Astrocyte (in vitro differentiated cells and primary cell): Measurements from ENCODE around the gene VGLL3. TPM values are rescaled to one million over a fixed set of nuclear protein-coding genes. Genes with fewer than 3 reads are reported as not detected.

Source experiments
- DNase-seq: peaks from one replicate; pipeline ENCODE4 v3.0.0-alpha.2; 2010; ENCODE audit warnings: low read depth
- FAIRE-seq: peaks from 2 replicates; lab custom pipeline; 2011; peaks lifted over from hg19 to GRCh38; lab: Jason Lieb, UNC
- H2AFZ ChIP-seq: 2 replicates; pipeline ENCODE4 v1.6.0; 2012; ENCODE audit warnings: low read depth, low read length, inconsistent platforms
- H3K27ac ChIP-seq: 2 replicates; pipeline ENCODE4 v1.5.1; 2011; ENCODE audit warnings: low read depth, low read length, inconsistent platforms
- H3K27me3 ChIP-seq: 2 replicates; pipeline ENCODE4 v1.6.0; 2011; ENCODE audit warnings: low read length, inconsistent platforms; ENCODE audit not compliant: insufficient read depth
- H3K36me3 ChIP-seq: 2 replicates; pipeline ENCODE4 v1.5.1; 2011; ENCODE audit warnings: low read length, inconsistent platforms; ENCODE audit not compliant: insufficient read depth
- H3K4me1 ChIP-seq: 2 replicates; pipeline ENCODE4 v1.5.1; 2011; ENCODE audit warnings: low read length, inconsistent platforms; ENCODE audit not compliant: insufficient read depth
- H3K4me2 ChIP-seq: 2 replicates; pipeline ENCODE4 v1.6.0; 2012; ENCODE audit warnings: low read length, inconsistent platforms
- H3K4me3 ChIP-seq: 2 replicates; pipeline ENCODE4 v1.5.1; 2011; ENCODE audit warnings: low read depth, mild to moderate bottlenecking, low read length, inconsistent platforms; ENCODE audit not compliant: insufficient read depth
- H3K79me2 ChIP-seq: 2 replicates; pipeline ENCODE4 v1.6.0; 2012; ENCODE audit warnings: mild to moderate bottlenecking, low read length, inconsistent platforms; ENCODE audit not compliant: insufficient read depth
- H3K9ac ChIP-seq: 2 replicates; pipeline ENCODE4 v1.6.0; 2012; ENCODE audit warnings: mild to moderate bottlenecking, low read length, inconsistent platforms
- H3K9me3 ChIP-seq: 2 replicates; pipeline ENCODE4 v1.5.1; 2012; ENCODE audit warnings: low read depth, mild to moderate bottlenecking, low read length, inconsistent platforms; ENCODE audit not compliant: insufficient read depth
- H4K20me1 ChIP-seq: 2 replicates; pipeline ENCODE4 v1.6.0; 2012; ENCODE audit warnings: low read length, inconsistent platforms; ENCODE audit not compliant: insufficient read depth
- H3K27ac Mint-ChIP-seq: one replicate; pipeline ENCODE4 v1.8.0; 2021; ENCODE audit warnings: mild to moderate bottlenecking, mixed read lengths; ENCODE audit not compliant: unreplicated experiment
- H3K27me3 Mint-ChIP-seq: one replicate; pipeline ENCODE4 v1.8.0; 2021; ENCODE audit warnings: low read depth, mixed read lengths; ENCODE audit not compliant: unreplicated experiment
- H3K36me3 Mint-ChIP-seq: one replicate; pipeline ENCODE4 v1.8.0; 2021; ENCODE audit warnings: low read depth, mixed read lengths; ENCODE audit not compliant: unreplicated experiment
- H3K4me1 Mint-ChIP-seq: one replicate; pipeline ENCODE4 v1.8.0; 2021; ENCODE audit warnings: low read depth, mixed read lengths; ENCODE audit not compliant: unreplicated experiment
- H3K4me3 Mint-ChIP-seq: one replicate; pipeline ENCODE4 v1.8.0; 2021; ENCODE audit warnings: mild to moderate bottlenecking, moderate library complexity, mixed read lengths; ENCODE audit not compliant: unreplicated experiment
- H3K9me3 Mint-ChIP-seq: one replicate; pipeline ENCODE4 v1.8.0; 2021; ENCODE audit warnings: mild to moderate bottlenecking, mixed read lengths; ENCODE audit not compliant: unreplicated experiment
- CTCF ChIP-seq: IDR thresholded peaks from 2 replicates; pipeline ENCODE4 v1.5.1; 2011; ENCODE audit warnings: low read depth, mild to moderate bottlenecking, inconsistent platforms, low read length, moderate library complexity; ENCODE audit not compliant: insufficient read depth
- EZH2 ChIP-seq: IDR thresholded peaks from 2 replicates; pipeline ENCODE4 v1.6.1; 2012; ENCODE audit warnings: mild to moderate bottlenecking, low read length, inconsistent platforms; ENCODE audit not compliant: insufficient read depth
- total RNA-seq: library from RNA; stranded (reverse); gene quantifications from 2 replicates; pipeline ENCODE4 v1.2.1, GENCODE V29; 2021

Gene VGLL3
- total RNA-seq, 1 donor from 2014 or later = 63.7 TPM

GRCh38 chr3:87009271-87009670 is 18.3 kb upstream of the VGLL3 start:
- Histone ChIP-seq H3K27ac (no peak overlapping the region), H3K79me2 (no peaks in the 10 kb centered on the region), H3K4me1 (no peaks in the 10 kb centered on the region), H3K4me2 (no peak overlapping the region), H4K20me1 (no peaks in the 10 kb centered on the region), H2AFZ (no peak overlapping the region), H3K9me3 (no peaks in the 10 kb centered on the region), H3K36me3 (no peaks in the 10 kb centered on the region), H3K4me3 (no peak overlapping the region), H3K9ac (no peak overlapping the region), H3K27me3 (no peaks in the 10 kb centered on the region)
- FAIRE-seq = no peak
- Mint-ChIP-seq H3K27me3 (no peaks in the 10 kb centered on the region), H3K9me3 (no peaks in the 10 kb centered on the region), H3K4me1 (peaks cover 1% of the 10 kb centered on the region), H3K27ac (no peak overlapping the region), H3K4me3 (no peak overlapping the region), H3K36me3 (no peaks in the 10 kb centered on the region)
- TF ChIP-seq CTCF = no peak
- no peak for TF ChIP-seq EZH2
- DNase-seq = peak; percentile 21

GRCh38 chr3:87006844-87007439 is 16.0 kb upstream of the VGLL3 start:
- Mint-ChIP-seq H3K4me3 (no peak overlapping the region), H3K36me3 (no peaks in the 10 kb centered on the region), H3K27ac (no peak overlapping the region), H3K27me3 (no peaks in the 10 kb centered on the region), H3K4me1 (peaks cover 1% of the 10 kb centered on the region), H3K9me3 (no peaks in the 10 kb centered on the region)
- Histone ChIP-seq H3K9me3 (no peaks in the 10 kb centered on the region), H3K79me2 (no peaks in the 10 kb centered on the region), H4K20me1 (no peaks in the 10 kb centered on the region), H3K4me3 (no peak overlapping the region), H3K36me3 (no peaks in the 10 kb centered on the region), H3K4me2 (no peak overlapping the region), H2AFZ (no peak overlapping the region), H3K27ac (no peak overlapping the region), H3K9ac (no peak overlapping the region), H3K27me3 (no peaks in the 10 kb centered on the region), H3K4me1 (no peaks in the 10 kb centered on the region)
- no peak for FAIRE-seq
- peak; percentile 45 for TF ChIP-seq CTCF
- TF ChIP-seq EZH2 = no peak
- no peak for DNase-seq

GRCh38 chr3:87004883-87005282 is 13.9 kb upstream of the VGLL3 start:
- Histone ChIP-seq H3K4me2 (no peak overlapping the region), H3K36me3 (no peaks in the 10 kb centered on the region), H3K4me3 (no peak overlapping the region), H2AFZ (no peak overlapping the region), H3K79me2 (no peaks in the 10 kb centered on the region), H3K4me1 (no peaks in the 10 kb centered on the region), H3K27me3 (no peaks in the 10 kb centered on the region), H3K9ac (no peak overlapping the region), H3K27ac (no peak overlapping the region), H3K9me3 (no peaks in the 10 kb centered on the region), H4K20me1 (no peaks in the 10 kb centered on the region)
- Mint-ChIP-seq H3K4me1 (peaks cover 1% of the 10 kb centered on the region), H3K36me3 (no peaks in the 10 kb centered on the region), H3K27me3 (no peaks in the 10 kb centered on the region), H3K4me3 (no peak overlapping the region), H3K27ac (no peak overlapping the region), H3K9me3 (no peaks in the 10 kb centered on the region)
- DNase-seq (no peak), FAIRE-seq (no peak)
- no peak for TF ChIP-seq CTCF
- TF ChIP-seq EZH2 = no peak
